Endothelial cell of umbilical vein (primary cell): ENCODE measurements around the gene PPP1R15B. TPM values are rescaled to one million over a fixed set of nuclear protein-coding genes. Genes with fewer than 3 reads are reported as not detected.

Experiments used
- BruUV-seq: library from RNA; stranded (reverse); fragments of 400-500 nt; replicated peaks from 2 replicates; lab custom pipeline; 2021; lab: Mats Ljungman, UMichigan
- CTCF ChIA-PET: fragments of 300-600, 350-600 bp; sonication (Branson Sonifier 250); formaldehyde crosslinking; loops from one replicate; lab custom pipeline; 2021; ENCODE audit warnings: antibody characterized with exemption, inconsistent platforms; lab: Charles Lee
- POLR2A ChIA-PET: fragments of 300-600, 350-600 bp; sonication (Branson Sonifier 250); formaldehyde crosslinking; loops from one replicate; lab custom pipeline; 2021; ENCODE audit warnings: antibody characterized with exemption, inconsistent platforms; lab: Charles Lee
- DNase-seq: peaks from one replicate; pipeline ENCODE4 v3.0.0-alpha.2; 2011; ENCODE audit warnings: low read depth, low spot score
- FAIRE-seq: peaks from 2 replicates; lab custom pipeline; 2011; peaks lifted over from hg19 to GRCh38; lab: Jason Lieb, UNC
- H2AFZ ChIP-seq: 2 replicates; pipeline ENCODE4 v1.6.0; 2012; ENCODE audit warnings: low read depth, low read length, control low read depth, inconsistent platforms
- H3K27ac ChIP-seq: 2 replicates; pipeline ENCODE4 v1.5.1; 2011; ENCODE audit warnings: low read depth, mild to moderate bottlenecking, control low read depth, low read length, moderate library complexity; ENCODE audit not compliant: insufficient read depth
- H3K27me3 ChIP-seq, 2 experiments: 2 replicates each; pipeline versions ENCODE4 v1.6.0 to v1.6.1; 2011; ENCODE audit warnings: low read length in 2 of 2, mixed read lengths in 1 of 2; ENCODE audit not compliant: control insufficient read depth in 2 of 2, insufficient read depth in 2 of 2
- H3K36me3 ChIP-seq, 2 experiments: 2 replicates in 1 of 2; 3 replicates in 1 of 2; pipeline ENCODE4 v1.5.1; 2011; ENCODE audit warnings: low read length in 2 of 2, mild to moderate bottlenecking in 1 of 2, moderate library complexity in 1 of 2; ENCODE audit not compliant: control insufficient read depth in 2 of 2, insufficient read depth in 2 of 2; ENCODE audit errors: extremely low read depth in 1 of 2
- H3K4me1 ChIP-seq: 3 replicates; pipeline ENCODE4 v1.5.1; 2011; ENCODE audit warnings: mild to moderate bottlenecking, low read length; ENCODE audit not compliant: control insufficient read depth, insufficient read depth; ENCODE audit errors: extremely low read depth
- H3K4me2 ChIP-seq: 2 replicates; pipeline ENCODE4 v1.6.1; 2011; ENCODE audit warnings: low read length, control low read depth, mixed read lengths; ENCODE audit not compliant: insufficient read depth
- H3K4me3 ChIP-seq, 3 experiments: fragments of 200-600 bp in 1 of 3; sonication (generic), shearing (Covaris generic) in 1 of 3; replicated peaks in 1 of 3; 2 replicates each; pipeline ENCODE4 v1.5.1; 2011 to 2016; ENCODE audit warnings: control low read depth in 3 of 3, low read length in 3 of 3, mild to moderate bottlenecking in 2 of 3, inconsistent platforms in 1 of 3, low read depth in 1 of 3, moderate library complexity in 1 of 3; ENCODE audit not compliant: insufficient read depth in 1 of 3
- H3K79me2 ChIP-seq: 2 replicates; pipeline ENCODE4 v1.6.0; 2012; ENCODE audit warnings: low read length, inconsistent platforms; ENCODE audit not compliant: control insufficient read depth, insufficient read depth
- H3K9ac ChIP-seq: replicated peaks from 2 replicates; pipeline ENCODE3; 2011; ENCODE audit warnings: low read length, control low read depth; ENCODE audit not compliant: insufficient read depth; ENCODE audit errors: extremely low read depth
- H3K9me1 ChIP-seq: replicated peaks from 3 replicates; pipeline ENCODE4 v1.6.0; 2011; ENCODE audit warnings: mild to moderate bottlenecking, low read length; ENCODE audit not compliant: control insufficient read depth, insufficient read depth; ENCODE audit errors: extremely low read depth
- H3K9me3 ChIP-seq: replicated peaks from 2 replicates; pipeline ENCODE4 v1.5.1; 2012; ENCODE audit warnings: low read length, inconsistent platforms; ENCODE audit not compliant: control insufficient read depth, insufficient read depth
- H4K20me1 ChIP-seq: replicated peaks from 2 replicates; pipeline ENCODE3; 2011; ENCODE audit warnings: mild to moderate bottlenecking, low read length; ENCODE audit not compliant: control insufficient read depth, insufficient read depth; ENCODE audit errors: extremely low read depth
- EZH2 ChIP-seq: IDR thresholded peaks from 2 replicates; pipeline ENCODE4 v1.6.1; 2012; ENCODE audit warnings: borderline replicate concordance, low read depth, mild to moderate bottlenecking, moderate library complexity, low read length, inconsistent platforms; ENCODE audit not compliant: severe bottlenecking
- FOS ChIP-seq: IDR thresholded peaks from 2 replicates; pipeline ENCODE4 v1.6.1; 2011; ENCODE audit warnings: mild to moderate bottlenecking, low read length, moderate library complexity, borderline replicate concordance; ENCODE audit not compliant: insufficient read depth
- GATA2 ChIP-seq: IDR thresholded peaks from 2 replicates; pipeline ENCODE4 v1.7.0; 2011; ENCODE audit warnings: low read depth, mild to moderate bottlenecking, moderate library complexity, mixed read lengths, low read length; ENCODE audit not compliant: insufficient read length, insufficient read depth
- JUN ChIP-seq: IDR thresholded peaks from 2 replicates; pipeline ENCODE4 v1.6.1; 2011; ENCODE audit warnings: borderline replicate concordance, low read depth; ENCODE audit not compliant: insufficient read length, insufficient read depth
- MYC ChIP-seq: IDR thresholded peaks from one replicate; pipeline ENCODE4 v1.6.1; 2011; ENCODE audit warnings: mild to moderate bottlenecking, low read depth, low read length
- POLR2A ChIP-seq: IDR thresholded peaks from 2 replicates; pipeline ENCODE4 v1.6.1; 2012; ENCODE audit warnings: low read depth, mild to moderate bottlenecking, control low read depth, low read length
- POLR2AphosphoS5 ChIP-seq: IDR thresholded peaks from 2 replicates; pipeline ENCODE4 v1.6.1; 2012; ENCODE audit warnings: low read depth, mild to moderate bottlenecking, control low read depth, low read length, moderate library complexity; ENCODE audit not compliant: insufficient read depth
- dilution Hi-C: fragments of 300-500 bp; cut with MboI; formaldehyde crosslinking; loops from one replicate; pipeline ENCODE4 v1.15.0; 2019; ENCODE audit warnings: low sequenced_read_pairs; ENCODE audit not compliant: extremely low pct_ligation_motif_present
- intact Hi-C: fragments of 100-400 bp; cut with micrococcal nuclease; formaldehyde crosslinking; loops from one replicate; pipeline ENCODE4 v1.10.0; 2022
- polyA plus RNA-seq, 4 experiments: library from polyadenylated mRNA; depleted of rRNA in 3 of 4; stranded (reverse) in 3 of 4; unstranded in 1 of 4; fragments of >200 nt; gene quantifications; 2 replicates each; pipeline versions ENCODE4 v1.2.1 to v1.2.3, GENCODE V29; 2011 to 2012; ENCODE audit warnings: missing spikeins in 1 of 4
- total RNA-seq: library from RNA; stranded (reverse); gene quantifications from 2 replicates; pipeline ENCODE4 v1.2.3, GENCODE V29; 2021
- TF ChIP-seq, protein P1 (sequence below): IDR thresholded peaks from 2 replicates; pipeline ENCODE4 v1.6.1; 2011; ENCODE audit not compliant: insufficient read depth, insufficient read length
- TF ChIP-seq, protein P2 (sequence below), 2 donors: IDR thresholded peaks; 1 replicate in 1 of 2; 2 replicates in 1 of 2; pipeline ENCODE4 v1.5.1; 2011; ENCODE audit warnings: low read length in 2 of 2, mild to moderate bottlenecking in 2 of 2, moderate library complexity in 2 of 2, control low read depth in 1 of 2, inconsistent platforms in 1 of 2, low read depth in 1 of 2; ENCODE audit not compliant: insufficient read depth in 1 of 2; ENCODE audit errors: extremely low read depth in 1 of 2

The PPP1R15B gene
- total and polyA plus RNA-seq, 2 donors (not counting 3 experiments of a cell fraction or from before 2014, with no cell fraction given), result 16.8 to 39.8 TPM

- POLR2A ChIA-PET, result interaction anchor here (0.6 kb wide), 1 partner anchor 44 kb away, joined by 3 read pairs; no protein-coding TSS in a partner anchor
Observed at GRCh38 chr1:204356997-204357396, 54.6 kb downstream of the PPP1R15B start.

More at GRCh38 chr1:204356997-204357396, 54.6 kb downstream of the PPP1R15B start:
- Histone ChIP-seq H3K27me3 (no peaks in the 10 kb centered on the region), H3K9ac (no peak overlapping the region), H3K79me2 (no peaks in the 10 kb centered on the region), H3K4me3 (no peak overlapping the region), H3K36me3 (no peaks in the 10 kb centered on the region), H4K20me1 (no peaks in the 10 kb centered on the region), H3K4me2 (no peak overlapping the region), H3K4me1 (peaks cover 45% of the 10 kb centered on the region), H3K9me1 (no peaks in the 10 kb centered on the region), H3K27ac (no peak overlapping the region), H3K9me3 (no peaks in the 10 kb centered on the region), H2AFZ (no peak overlapping the region)
- intact Hi-C loops (no loop called here), dilution Hi-C loops (no loop called here)
- TF ChIP-seq EZH2 (no peak), FOS (no peak), MYC (no peak), POLR2A (no peak), POLR2AphosphoS5 (no peak), GATA2 (no peak), JUN (no peak)
- TF ChIP-seq, protein P1, sequence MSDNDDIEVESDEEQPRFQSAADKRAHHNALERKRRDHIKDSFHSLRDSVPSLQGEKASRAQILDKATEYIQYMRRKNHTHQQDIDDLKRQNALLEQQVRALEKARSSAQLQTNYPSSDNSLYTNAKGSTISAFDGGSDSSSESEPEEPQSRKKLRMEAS, result no peak
- TF ChIP-seq, protein P2, sequence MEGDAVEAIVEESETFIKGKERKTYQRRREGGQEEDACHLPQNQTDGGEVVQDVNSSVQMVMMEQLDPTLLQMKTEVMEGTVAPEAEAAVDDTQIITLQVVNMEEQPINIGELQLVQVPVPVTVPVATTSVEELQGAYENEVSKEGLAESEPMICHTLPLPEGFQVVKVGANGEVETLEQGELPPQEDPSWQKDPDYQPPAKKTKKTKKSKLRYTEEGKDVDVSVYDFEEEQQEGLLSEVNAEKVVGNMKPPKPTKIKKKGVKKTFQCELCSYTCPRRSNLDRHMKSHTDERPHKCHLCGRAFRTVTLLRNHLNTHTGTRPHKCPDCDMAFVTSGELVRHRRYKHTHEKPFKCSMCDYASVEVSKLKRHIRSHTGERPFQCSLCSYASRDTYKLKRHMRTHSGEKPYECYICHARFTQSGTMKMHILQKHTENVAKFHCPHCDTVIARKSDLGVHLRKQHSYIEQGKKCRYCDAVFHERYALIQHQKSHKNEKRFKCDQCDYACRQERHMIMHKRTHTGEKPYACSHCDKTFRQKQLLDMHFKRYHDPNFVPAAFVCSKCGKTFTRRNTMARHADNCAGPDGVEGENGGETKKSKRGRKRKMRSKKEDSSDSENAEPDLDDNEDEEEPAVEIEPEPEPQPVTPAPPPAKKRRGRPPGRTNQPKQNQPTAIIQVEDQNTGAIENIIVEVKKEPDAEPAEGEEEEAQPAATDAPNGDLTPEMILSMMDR (IDR thresholded peaks at IDR 0.05; ENCODE audit: extremely low read depth in 1 of 2, insufficient read depth in 1 of 2, low read depth in 1 of 2, low read length in 2 of 2), result no peak
- CTCF ChIA-PET, result interaction anchor here (0.7 to 9.5 kb wide), 12 partner anchors 14 to 227 kb away, joined by 3 to 318 read pairs (median 5); partner anchors contain the start of genes GOLT1A and REN
- BruUV-seq, result no TSS peak
- DNase-seq, result no peak
- FAIRE-seq, result no peak
